ENCODE data around the gene CNOT8.
A peak's percentile ranks its signal among the peaks of the same experiment; 100 is the strongest.

CNOT8 gene

DNA sequence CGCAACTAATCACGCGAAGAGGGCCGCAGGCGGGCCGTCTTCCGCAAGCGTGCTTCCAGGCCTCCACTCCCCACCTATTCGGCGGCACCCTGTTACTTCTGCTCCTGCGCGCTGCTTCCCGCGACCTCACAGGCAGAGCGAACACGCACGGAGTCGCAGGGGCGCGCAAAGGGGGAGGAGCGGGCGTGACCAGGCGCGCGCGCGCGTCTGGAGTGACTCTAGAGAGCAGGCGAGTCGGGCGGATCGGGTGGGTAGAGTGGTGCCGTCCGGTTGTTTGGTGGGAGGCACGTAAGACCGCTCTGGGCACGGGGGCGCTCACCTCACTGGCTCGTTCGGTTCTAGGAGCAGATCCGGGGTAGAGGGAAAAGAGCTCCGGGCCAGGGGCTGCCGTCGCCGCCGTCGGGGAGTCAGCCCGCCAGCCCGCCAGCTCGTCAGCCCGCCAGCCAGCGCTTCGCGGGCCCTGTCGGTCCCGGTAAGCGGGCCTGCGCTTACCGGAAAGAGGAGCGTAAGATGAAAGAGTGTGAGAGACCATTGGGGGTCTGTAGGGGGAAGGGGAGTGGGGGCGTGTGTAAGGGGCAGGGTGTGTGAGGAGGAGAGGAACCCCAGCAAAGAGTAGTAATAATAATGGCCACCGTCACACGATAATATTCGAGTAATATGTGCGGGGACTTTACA is at the start of gene CNOT8:
Gene CNOT8, plus strand, starts transcription at position 331 of the 675 bp plus-strand sequence. CDS start 4,652 bp downstream, outside the sequence.
- Histone ChIP-seq H3K36me3 (ENCODE audit: control insufficient read depth, insufficient read depth, low read length, severe bottlenecking) (peaks cover 6% of the 10 kb centered on the region), H3K27me3 (replicated peaks; ENCODE audit: control insufficient read depth, insufficient read depth, low read length) (no peaks in the 10 kb centered on the region), H3K9me3 (ENCODE audit: control insufficient read depth, low read length) (no peaks in the 10 kb centered on the region), H3K4me1 (ENCODE audit: control insufficient read depth, insufficient read depth, low read length) (peaks cover 41% of the 10 kb centered on the region), H3K9ac (ENCODE audit: low read length) (peak within 1 kb of the TSS; percentile 92), H3K4me3 (ENCODE audit: low read length) (peak within 1 kb of the TSS; percentile 90)
- DNase-seq (ENCODE audit: low read depth): peak; percentile 99

DNA sequence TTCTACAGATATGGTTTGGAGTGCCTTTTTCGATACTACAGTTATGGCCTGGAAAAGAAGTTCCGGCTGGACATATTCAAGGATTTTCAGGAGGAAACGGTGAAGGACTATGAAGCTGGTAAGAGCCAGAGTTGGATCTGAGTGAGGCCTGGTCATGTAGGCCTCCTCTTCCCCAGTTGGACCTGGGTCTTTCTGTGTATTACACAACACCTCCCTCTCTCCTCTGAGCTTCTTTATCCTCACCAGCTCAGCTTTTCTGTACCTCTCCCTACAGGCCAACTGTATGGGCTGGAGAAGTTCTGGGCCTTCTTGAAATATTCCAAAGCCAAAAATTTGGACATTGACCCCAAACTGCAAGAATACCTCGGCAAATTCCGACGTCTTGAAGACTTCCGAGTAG is 47.2 kb upstream of the CNOT8 start:
- DNase-seq (ENCODE audit: low read depth): no peak
- Histone ChIP-seq H3K36me3 (ENCODE audit: control insufficient read depth, insufficient read depth, low read length, severe bottlenecking) (peaks cover 87% of the 10 kb centered on the region), H3K27me3 (replicated peaks; ENCODE audit: control insufficient read depth, insufficient read depth, low read length) (no peaks in the 10 kb centered on the region), H3K4me3 (ENCODE audit: low read length) (no peak overlapping the region), H3K9me3 (ENCODE audit: control insufficient read depth, low read length) (no peaks in the 10 kb centered on the region), H3K9ac (ENCODE audit: low read length) (peak overlapping the region; percentile 65), H3K4me1 (ENCODE audit: control insufficient read depth, insufficient read depth, low read length) (peaks cover 16% of the 10 kb centered on the region)

DNA sequence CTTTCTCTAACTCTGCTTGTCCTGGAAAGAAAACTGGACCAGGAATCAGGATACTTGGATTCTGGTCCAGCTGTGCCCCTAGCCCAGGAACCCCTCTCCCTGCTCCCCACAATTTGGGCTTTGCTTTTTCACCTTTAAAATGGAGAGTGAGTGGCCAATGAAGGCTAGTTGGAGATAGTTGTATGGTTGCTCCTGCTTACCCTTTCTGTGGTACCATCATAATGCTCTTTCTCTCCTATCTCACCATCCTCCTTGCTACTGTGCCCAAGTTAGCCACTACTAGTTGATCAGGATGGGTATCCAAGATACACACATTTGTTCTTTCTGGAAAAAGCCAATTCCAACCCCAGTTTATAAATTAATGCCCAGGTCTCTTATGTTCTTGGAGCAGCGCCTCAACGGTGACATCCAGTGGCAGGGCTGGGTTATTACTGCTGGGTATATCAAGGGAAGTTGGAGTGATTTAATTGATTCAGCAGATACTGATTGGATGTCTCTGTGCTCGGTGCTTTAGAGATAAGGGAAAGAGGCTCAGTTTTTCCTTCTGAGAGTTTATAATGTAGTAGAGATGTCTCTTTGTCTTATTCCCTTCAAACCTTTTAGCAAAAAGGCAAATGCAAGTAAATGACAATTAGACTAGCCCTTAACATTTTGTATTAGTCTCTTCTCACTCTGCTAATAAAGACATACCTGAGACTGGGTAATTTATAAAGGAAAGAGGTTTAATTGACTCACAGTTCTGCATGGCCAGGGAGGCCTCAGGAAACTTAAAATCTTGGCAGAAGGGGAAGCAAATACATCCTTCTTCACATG is 46.6 kb upstream of the CNOT8 start:
- no peaks in the 10 kb centered on the region for H3K27me3 ChIP-seq (replicated peaks; ENCODE audit: control insufficient read depth, insufficient read depth, low read length)
- peak; percentile 81 for DNase-seq (ENCODE audit: low read depth)
- peaks cover 87% of the 10 kb centered on the region for H3K36me3 ChIP-seq (ENCODE audit: control insufficient read depth, insufficient read depth, low read length, severe bottlenecking)

DNA sequence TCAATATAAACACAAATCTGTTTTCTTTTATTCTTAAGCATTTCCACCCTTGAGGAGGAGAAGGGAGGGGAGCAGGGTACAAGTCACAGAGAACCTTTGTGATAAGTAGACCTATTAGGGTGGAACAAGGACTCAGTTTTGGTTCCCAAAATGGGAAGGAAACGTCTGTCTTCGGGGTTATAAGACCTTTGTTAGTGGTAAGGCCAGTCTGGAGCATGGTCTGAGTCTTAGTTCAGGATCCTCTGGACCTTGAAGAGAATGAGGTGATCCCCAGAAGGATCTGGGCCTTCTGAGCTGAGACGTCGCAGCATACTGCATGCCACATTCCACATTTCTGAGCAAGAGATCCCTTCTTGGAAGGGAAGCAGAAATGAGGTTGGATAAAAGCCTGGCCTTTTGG is 45.3 kb upstream of the CNOT8 start:
- Histone ChIP-seq H3K27me3 (replicated peaks; ENCODE audit: control insufficient read depth, insufficient read depth, low read length) (no peaks in the 10 kb centered on the region), H3K4me1 (ENCODE audit: control insufficient read depth, insufficient read depth, low read length) (peaks cover 16% of the 10 kb centered on the region), H3K4me3 (ENCODE audit: low read length) (no peak overlapping the region), H3K9me3 (ENCODE audit: control insufficient read depth, low read length) (no peaks in the 10 kb centered on the region), H3K36me3 (ENCODE audit: control insufficient read depth, insufficient read depth, low read length, severe bottlenecking) (peaks cover 87% of the 10 kb centered on the region), H3K9ac (ENCODE audit: low read length) (no peak overlapping the region)
- no peak for DNase-seq (ENCODE audit: low read depth)

More for the DNA sequence above, 46.6 kb upstream of the CNOT8 start:
- peaks cover 16% of the 10 kb centered on the region for H3K4me1 ChIP-seq (ENCODE audit: control insufficient read depth, insufficient read depth, low read length)
- no peaks in the 10 kb centered on the region for H3K9me3 ChIP-seq (ENCODE audit: control insufficient read depth, low read length)
- H3K9ac ChIP-seq (ENCODE audit: low read length): peak overlapping the region; percentile 65
- no peak overlapping the region for H3K4me3 ChIP-seq (ENCODE audit: low read length)

DNA sequence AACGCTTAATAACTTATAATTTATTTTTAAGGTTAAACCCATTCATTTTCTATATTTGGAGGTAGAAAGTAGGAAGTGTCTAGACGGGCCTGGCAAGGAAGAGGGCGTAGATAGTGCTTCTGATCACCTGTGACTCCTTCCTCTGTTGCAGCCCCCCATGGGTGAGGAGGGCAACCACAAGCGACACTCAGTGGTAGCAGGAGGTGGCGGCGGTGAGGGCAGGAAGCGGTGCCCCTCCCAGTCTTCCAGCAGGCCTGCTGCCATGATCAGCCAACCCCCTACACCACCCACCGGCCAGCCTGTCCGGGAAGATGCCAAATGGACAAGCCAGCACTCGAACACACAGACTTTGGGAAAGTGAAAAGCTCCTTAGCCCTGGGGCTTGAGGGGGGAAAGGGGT is 44.7 kb upstream of the CNOT8 start:
- Histone ChIP-seq H3K27me3 (replicated peaks; ENCODE audit: control insufficient read depth, insufficient read depth, low read length) (no peaks in the 10 kb centered on the region), H3K4me1 (ENCODE audit: control insufficient read depth, insufficient read depth, low read length) (peaks cover 16% of the 10 kb centered on the region), H3K9ac (ENCODE audit: low read length) (no peak overlapping the region), H3K4me3 (ENCODE audit: low read length) (no peak overlapping the region), H3K9me3 (ENCODE audit: control insufficient read depth, low read length) (no peaks in the 10 kb centered on the region), H3K36me3 (ENCODE audit: control insufficient read depth, insufficient read depth, low read length, severe bottlenecking) (peaks cover 87% of the 10 kb centered on the region)
- DNase-seq (ENCODE audit: low read depth): no peak

DNA sequence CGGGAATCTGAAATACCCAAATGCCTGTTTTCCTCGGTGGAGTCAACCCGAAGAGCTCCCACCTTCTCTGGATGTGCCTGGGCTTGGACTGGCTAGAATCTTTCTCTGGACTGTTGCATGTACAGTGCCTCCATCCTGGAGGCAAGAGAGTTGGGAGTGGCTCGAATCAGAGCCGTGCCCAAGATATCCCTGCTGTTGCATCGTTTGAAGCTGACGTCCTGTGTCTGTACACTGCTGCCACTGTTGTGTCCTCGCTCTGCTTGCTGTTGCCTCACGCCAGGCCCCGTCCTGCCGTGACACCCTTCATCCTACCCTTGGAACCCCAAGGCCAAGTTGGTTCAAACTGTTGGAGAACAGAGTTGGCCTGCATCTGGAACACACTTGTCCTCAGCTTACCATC is 43.4 kb upstream of the CNOT8 start:
- Histone ChIP-seq H3K4me1 (ENCODE audit: control insufficient read depth, insufficient read depth, low read length) (peaks cover 20% of the 10 kb centered on the region), H3K36me3 (ENCODE audit: control insufficient read depth, insufficient read depth, low read length, severe bottlenecking) (peaks cover 89% of the 10 kb centered on the region), H3K27me3 (replicated peaks; ENCODE audit: control insufficient read depth, insufficient read depth, low read length) (no peaks in the 10 kb centered on the region), H3K9ac (ENCODE audit: low read length) (no peak overlapping the region), H3K9me3 (ENCODE audit: control insufficient read depth, low read length) (no peaks in the 10 kb centered on the region), H3K4me3 (ENCODE audit: low read length) (no peak overlapping the region)
- no peak for DNase-seq (ENCODE audit: low read depth)

DNA sequence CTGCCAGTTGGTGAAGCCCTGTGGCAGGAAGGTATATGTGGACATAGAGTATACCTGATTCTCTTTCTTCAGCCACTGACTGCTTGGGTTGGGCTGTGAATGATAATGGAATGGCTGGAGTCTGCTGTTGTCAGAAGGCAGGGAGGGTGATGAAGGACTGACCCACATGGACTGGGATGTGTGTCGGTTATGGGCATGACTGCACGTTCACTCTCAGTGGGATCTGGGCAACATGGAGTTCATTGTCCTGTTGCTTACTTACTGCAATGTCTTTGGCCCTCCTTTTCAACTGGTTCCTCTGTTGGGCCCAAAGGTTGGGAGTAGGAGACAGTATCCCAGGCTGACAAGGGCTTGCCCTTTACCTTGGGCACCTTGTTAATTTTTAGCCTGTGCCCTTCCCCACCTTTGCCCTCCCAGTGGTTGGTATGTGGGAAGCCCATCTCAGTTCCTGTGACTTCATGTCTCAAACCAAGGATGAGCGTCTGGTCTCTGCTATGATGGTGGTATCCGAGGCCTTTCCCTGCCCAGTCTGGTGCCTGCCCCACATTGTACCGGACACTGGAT is 42.7 kb upstream of the CNOT8 start:
- Histone ChIP-seq H3K9me3 (ENCODE audit: control insufficient read depth, low read length) (no peaks in the 10 kb centered on the region), H3K9ac (ENCODE audit: low read length) (no peak overlapping the region), H3K4me1 (ENCODE audit: control insufficient read depth, insufficient read depth, low read length) (peaks cover 16% of the 10 kb centered on the region), H3K27me3 (replicated peaks; ENCODE audit: control insufficient read depth, insufficient read depth, low read length) (no peaks in the 10 kb centered on the region), H3K36me3 (ENCODE audit: control insufficient read depth, insufficient read depth, low read length, severe bottlenecking) (peaks cover 92% of the 10 kb centered on the region), H3K4me3 (ENCODE audit: low read length) (no peak overlapping the region)
- DNase-seq (ENCODE audit: low read depth): no peak

DNA sequence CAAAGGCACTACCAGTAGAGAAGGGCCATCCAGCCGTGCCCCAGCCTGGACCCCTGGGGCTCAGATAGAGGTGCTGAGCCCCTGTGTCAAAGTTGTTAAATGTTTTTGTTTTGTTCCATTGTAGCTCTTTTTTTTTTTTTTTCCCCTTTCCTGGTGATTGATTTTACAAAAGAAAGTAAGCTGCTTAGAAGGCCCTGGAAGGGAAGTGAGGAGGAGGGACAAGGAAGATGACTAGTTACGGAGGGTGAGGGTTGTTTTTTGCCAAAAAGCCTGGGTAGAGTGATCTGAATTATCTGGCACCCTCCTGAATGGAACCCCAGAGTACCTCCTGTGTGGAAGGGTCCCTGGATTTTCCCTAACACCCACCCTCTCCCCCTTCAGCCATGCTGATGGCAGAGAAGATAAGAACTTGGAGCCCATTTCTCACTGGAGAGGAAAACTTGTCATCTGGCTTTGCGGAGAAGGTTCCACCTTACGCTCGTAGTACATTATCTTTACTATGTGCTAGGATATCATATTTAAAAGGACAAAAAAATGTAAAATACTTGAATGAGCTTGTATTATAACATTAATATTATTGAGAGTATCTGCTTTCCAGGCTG is 41.4 kb upstream of the CNOT8 start:
- no peak overlapping the region for H3K4me3 ChIP-seq (ENCODE audit: low read length)
- no peaks in the 10 kb centered on the region for H3K27me3 ChIP-seq (replicated peaks; ENCODE audit: control insufficient read depth, insufficient read depth, low read length)
- H3K36me3 ChIP-seq (ENCODE audit: control insufficient read depth, insufficient read depth, low read length, severe bottlenecking): peaks cover 92% of the 10 kb centered on the region
- DNase-seq (ENCODE audit: low read depth): no peak
- H3K9me3 ChIP-seq (ENCODE audit: control insufficient read depth, low read length): no peaks in the 10 kb centered on the region
- H3K4me1 ChIP-seq (ENCODE audit: control insufficient read depth, insufficient read depth, low read length): peaks cover 4% of the 10 kb centered on the region
- no peak overlapping the region for H3K9ac ChIP-seq (ENCODE audit: low read length)

DNA sequence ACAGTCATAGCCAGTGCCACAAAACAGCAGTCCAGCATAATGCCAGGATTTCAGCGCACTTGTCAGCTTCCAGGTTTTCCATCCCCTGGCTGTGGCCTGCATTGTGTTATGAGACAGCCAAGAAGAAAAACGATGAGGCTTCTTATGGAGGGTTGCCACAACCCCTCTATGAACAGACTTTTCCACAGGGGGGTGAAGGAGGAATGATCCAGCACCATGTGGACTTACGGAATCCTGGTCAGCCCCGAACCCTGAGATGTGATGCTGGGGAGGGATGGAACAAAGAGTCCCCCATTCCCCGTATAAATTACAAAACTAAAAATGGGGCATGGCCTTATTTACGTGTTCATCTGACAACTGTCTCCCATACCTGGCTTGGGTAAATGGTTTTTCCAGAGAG is 40.6 kb upstream of the CNOT8 start:
- H3K9me3 ChIP-seq (ENCODE audit: control insufficient read depth, low read length): no peaks in the 10 kb centered on the region
- peaks cover 98% of the 10 kb centered on the region for H3K36me3 ChIP-seq (ENCODE audit: control insufficient read depth, insufficient read depth, low read length, severe bottlenecking)
- H3K9ac ChIP-seq (ENCODE audit: low read length): peak overlapping the region; percentile 20
- no peaks in the 10 kb centered on the region for H3K27me3 ChIP-seq (replicated peaks; ENCODE audit: control insufficient read depth, insufficient read depth, low read length)
- no peak overlapping the region for H3K4me3 ChIP-seq (ENCODE audit: low read length)
- H3K4me1 ChIP-seq (ENCODE audit: control insufficient read depth, insufficient read depth, low read length): peaks cover 4% of the 10 kb centered on the region
- DNase-seq (ENCODE audit: low read depth): no peak

DNA sequence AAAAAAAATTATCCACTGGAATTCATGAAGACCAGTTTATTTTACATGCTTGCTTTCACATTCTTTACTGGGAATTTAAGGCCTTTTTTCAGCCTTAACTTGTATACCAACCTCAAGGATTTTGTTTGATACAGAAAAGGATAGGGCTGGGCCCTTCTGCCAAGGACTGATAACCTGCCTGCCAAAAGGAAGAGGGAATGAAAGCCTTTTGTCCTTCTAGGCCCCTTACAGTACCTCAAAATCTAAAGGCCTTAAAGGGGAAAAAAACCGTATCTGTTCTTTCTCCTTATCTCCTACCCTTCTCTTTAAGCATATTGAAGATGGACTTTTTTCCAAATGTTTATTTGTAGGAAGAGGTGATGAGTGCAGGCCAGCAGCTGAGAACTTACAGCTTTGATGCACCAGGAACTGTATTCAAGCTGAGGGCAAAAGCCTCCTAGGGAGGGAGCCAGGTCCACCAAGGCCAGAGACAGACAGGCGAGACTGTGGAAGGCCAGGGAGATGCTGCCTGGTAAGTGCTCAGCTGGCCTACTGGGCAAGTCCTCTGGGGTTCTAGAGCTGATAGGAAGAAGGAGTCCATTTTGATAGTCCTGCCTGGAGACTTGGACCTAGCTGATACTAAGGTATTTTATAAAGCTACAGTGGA is 39.8 kb upstream of the CNOT8 start:
- H3K4me3 ChIP-seq (ENCODE audit: low read length): no peak overlapping the region
- DNase-seq (ENCODE audit: low read depth): no peak
- H3K27me3 ChIP-seq (replicated peaks; ENCODE audit: control insufficient read depth, insufficient read depth, low read length): no peaks in the 10 kb centered on the region
- peaks cover 97% of the 10 kb centered on the region for H3K36me3 ChIP-seq (ENCODE audit: control insufficient read depth, insufficient read depth, low read length, severe bottlenecking)
- H3K9ac ChIP-seq (ENCODE audit: low read length): peak overlapping the region; percentile 1
- no peaks in the 10 kb centered on the region for H3K9me3 ChIP-seq (ENCODE audit: control insufficient read depth, low read length)
- peaks cover 4% of the 10 kb centered on the region for H3K4me1 ChIP-seq (ENCODE audit: control insufficient read depth, insufficient read depth, low read length)

DNA sequence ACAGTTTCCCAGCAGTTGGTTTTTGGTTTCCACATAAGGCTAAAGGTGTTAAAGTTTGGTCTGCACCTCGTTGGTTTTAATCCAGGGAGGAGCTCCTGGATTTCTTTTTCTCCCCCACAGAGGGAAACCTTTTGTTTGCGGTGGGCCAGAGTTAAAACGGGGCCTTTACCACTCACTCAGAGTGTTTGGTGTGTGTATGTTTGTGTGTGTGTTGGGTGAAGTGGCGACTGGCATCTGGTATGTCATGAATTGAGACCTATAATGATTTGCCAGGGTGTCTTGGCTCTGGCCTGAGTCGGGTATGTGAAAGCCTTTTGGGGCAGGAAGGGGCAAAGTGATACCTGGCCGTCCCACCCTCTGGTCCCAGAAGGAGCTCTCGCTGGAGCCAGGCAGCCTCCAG is 38.9 kb upstream of the CNOT8 start:
- no peak for DNase-seq (ENCODE audit: low read depth)
- Histone ChIP-seq H3K4me1 (ENCODE audit: control insufficient read depth, insufficient read depth, low read length) (peaks cover 4% of the 10 kb centered on the region), H3K9me3 (ENCODE audit: control insufficient read depth, low read length) (no peaks in the 10 kb centered on the region), H3K27me3 (replicated peaks; ENCODE audit: control insufficient read depth, insufficient read depth, low read length) (no peaks in the 10 kb centered on the region), H3K4me3 (ENCODE audit: low read length) (no peak overlapping the region), H3K36me3 (ENCODE audit: control insufficient read depth, insufficient read depth, low read length, severe bottlenecking) (peaks cover 98% of the 10 kb centered on the region), H3K9ac (ENCODE audit: low read length) (no peak overlapping the region)
